GM19043 (cell line): Measurements from ENCODE around the gene FAM135A.
"Not testable (repeated sequence)": the region's sequence is repeated elsewhere in the genome, so short reads cannot be mapped to it uniquely, and the experiment has no call there.

Experiments
- ATAC-seq: cut with Tn5 transposase; IDR thresholded peaks from one replicate; pipeline ENCODE4 v1.9.1; 2021; ENCODE audit warnings: low read depth; ENCODE audit not compliant: unreplicated experiment

FAM135A gene

GRCh38 chr6:70530023-70530422 is 116.7 kb downstream of the FAM135A start:
- ATAC-seq: no peak

DNA sequence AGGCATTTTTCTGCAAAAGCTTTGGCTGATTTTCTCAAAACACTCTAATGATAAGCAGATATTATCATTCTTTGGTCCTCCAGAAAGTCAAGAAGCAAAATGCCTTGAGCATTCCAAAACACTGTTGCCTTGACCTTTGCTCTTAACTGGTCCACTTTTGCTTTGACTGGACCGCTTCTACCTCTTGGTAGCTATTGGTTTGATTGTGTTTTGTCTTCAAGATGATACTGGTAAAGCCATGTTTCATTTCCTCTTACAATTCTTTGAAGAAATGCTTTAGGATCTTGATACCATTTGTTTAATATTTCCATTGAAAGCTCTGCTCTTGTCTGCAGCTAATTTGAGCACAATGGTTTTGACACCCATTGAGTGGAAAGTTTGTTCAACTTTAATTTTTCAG is 117.8 kb downstream of the FAM135A start:
- ATAC-seq: no peak

DNA sequence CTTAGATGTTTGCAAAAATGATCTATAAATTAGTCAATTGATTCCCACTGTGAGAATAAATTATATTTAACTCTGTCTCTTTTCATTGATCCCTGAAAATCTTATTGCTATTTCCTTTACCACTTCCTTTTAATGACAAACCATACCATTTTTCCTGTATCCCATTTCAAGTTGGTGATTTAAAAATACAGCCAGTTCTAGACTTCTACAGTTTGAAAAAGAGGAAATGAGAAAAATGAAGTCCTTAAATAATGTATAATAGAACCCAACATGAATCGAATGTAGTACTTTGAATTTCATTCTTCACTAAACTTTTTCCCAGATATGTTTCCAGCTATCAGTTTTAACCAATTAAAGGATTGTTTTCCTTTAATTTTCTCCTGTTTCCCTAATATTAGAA is 124.0 kb downstream of the FAM135A start:
- no peak for ATAC-seq

DNA sequence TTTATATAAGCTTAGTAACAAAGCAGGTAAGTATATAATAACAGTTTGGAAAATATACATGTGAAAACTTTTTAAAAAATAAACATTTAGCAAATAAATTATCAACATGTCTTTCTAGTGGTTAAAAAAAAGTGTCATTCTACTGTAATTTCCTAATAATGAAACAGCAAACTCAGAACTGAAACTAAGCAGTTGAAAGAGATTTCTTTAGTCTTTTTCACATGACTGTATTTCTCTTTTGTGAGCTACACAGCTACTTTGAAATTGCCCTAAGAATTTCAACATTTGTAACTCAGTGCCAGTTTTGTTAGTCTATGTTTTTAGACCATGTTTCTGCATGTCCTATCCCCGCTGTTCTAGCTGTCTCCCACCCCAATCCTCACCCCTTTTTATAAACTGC is 125.1 kb downstream of the FAM135A start:
- peak; percentile 65 for ATAC-seq

GRCh38 chr6:70547313-70547712 is 134.0 kb downstream of the FAM135A start:
- no peak for ATAC-seq

DNA sequence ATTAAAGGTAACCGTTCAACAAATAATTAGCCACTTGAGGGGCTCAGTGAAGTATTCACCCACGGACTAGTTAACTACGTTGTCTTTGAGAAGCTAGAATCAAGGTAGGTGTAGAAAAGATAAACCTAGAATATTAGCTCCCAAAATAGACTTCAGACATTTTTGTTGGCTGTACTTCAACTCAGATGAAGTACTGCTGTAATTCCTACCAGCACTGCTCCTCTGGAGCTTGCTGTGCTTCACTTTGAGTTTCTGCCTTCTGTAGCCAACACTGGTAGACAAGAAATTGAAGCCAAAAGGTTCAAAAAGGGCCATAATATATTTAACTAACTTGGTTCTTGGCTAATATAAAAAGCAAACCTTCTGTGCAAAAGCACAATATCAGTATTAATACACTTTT is 134.6 kb downstream of the FAM135A start:
- ATAC-seq: no peak

DNA sequence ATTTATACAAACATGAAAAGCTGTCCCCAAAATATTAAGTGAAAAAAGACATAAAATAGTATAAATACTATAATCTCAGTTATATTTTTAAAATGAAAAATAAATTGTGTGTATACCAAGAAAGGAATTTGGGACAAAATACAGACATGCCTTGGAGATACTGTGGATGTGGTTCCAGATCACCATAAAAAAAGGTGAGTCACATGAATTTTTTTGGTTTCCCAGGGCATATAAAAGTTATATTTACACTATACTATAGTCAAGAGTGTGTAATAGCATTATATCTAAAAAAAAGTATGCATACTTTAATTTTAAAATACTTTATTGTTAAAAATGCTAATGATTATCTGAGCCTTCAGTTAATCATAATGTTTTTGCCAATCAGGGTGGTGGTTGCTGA is 136.0 kb downstream of the FAM135A start:
- ATAC-seq: no peak

DNA sequence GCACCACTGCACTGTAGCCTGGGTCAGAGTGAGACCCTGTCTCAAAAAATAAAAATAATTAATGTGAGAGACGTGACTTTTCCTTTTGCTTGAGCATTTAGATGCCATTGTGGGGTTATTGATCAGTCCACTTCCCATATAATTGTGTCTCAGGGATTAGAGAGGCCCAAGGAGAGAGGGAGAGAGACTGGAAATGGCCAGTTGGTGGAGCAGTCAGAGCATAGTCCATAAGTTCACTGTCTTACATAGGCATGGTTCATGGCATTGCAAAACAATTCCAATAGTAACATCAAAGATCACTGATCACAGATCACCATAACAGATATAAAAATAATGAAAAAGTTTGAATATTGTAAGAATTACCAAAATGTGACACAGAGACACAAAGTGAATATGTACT is 138.3 kb downstream of the FAM135A start:
- ATAC-seq: no peak

GRCh38 chr6:70552286-70552940 is 139.1 kb downstream of the FAM135A start:
- ATAC-seq: not testable (repeated sequence)

- no peak for ATAC-seq
Measured at GRCh38 chr6:70552974-70553373, 139.7 kb downstream of the FAM135A start.

DNA sequence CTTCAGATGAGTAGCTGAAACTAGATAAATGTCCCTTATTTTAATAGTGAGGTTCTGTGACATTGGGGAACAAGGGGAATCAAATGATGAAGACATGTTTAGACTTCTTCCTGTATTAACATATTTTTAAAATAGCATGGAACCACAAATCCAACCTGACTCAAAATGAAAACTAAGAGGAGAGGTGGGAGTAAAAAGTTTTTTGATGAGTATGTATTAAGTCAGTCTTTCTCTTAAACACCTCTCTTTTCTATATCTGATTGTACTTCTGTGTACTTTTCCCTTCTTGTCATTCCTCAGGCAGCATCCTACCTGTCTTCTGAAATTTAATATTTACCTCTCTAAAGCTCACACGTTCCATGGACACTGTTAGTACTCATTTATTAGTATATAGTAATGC is 144.7 kb downstream of the FAM135A start:
- ATAC-seq: no peak

- ATAC-seq: not testable (repeated sequence)
Measured at GRCh38 chr6:70562401-70562800, 149.1 kb downstream of the FAM135A start.

- ATAC-seq: no peak
Measured at GRCh38 chr6:70563530-70563929, 150.2 kb downstream of the FAM135A start.

DNA sequence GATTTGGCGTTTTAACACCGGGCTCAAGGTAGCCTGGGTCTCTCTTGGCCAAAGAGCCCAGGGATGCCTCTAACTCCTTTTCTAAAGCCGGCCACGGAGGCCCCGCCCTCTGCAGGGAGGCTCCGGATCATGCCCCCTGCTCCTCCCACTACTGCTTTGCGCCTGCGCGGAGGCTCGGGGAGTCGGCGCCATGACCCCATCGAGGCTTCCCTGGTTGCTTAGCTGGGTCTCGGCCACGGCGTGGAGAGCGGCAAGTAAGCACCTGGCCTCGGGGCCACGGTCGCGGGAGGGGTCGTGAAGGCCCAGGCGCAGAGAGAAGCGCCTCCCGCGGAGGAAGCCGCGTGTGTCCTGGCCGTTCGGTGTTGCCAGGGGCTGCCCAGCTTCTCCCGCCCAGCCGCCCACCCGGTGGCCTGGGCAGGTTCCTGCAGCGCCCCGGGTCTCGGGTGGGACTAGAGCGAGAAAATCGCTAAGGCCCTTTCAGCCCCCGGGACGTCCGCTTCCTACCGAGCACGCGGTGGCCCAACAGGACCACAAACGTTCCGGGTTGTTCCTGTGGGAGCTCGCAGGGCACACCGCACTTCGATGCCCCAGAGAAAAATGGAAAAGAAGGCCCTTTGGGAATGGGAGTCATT is 153.6 kb downstream of the FAM135A start, which contains the start of gene SDHAF4:
Gene SDHAF4, plus strand, starts transcription at position 180 of the 632 bp plus-strand sequence. Its CDS starts 11 bp downstream, at position 191.
- peak; percentile 97 for ATAC-seq

GRCh38 chr6:70574643-70575042 is 161.3 kb downstream of the FAM135A start:
- ATAC-seq: no peak

DNA sequence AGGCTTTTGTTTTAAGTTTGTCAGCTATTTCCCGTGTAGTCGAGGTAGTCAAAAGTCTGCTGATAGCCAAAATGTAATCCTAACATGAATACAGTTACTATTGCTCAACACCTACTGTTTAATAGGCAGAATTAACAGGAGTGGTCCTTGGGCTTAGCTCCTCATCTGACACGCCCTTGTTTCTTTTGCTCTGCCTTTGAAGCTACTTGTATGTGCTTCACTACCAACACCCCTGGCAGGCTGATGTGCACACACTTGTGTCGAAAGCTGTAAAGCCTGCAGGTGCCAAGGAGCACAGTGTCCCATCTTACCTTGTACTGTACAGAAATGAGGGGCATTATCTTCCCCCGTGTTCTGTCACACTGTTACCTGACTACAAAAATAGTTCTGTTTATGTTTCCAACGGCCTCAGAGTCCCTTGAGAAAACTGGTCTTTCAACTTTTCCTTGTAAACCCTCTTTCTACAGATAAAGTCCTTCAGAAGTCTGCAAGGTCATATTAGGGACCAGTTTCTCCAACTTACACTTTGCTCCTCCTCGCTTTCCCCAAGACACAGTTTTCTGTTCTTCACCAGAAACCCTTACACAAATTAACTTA is 162.7 kb downstream of the FAM135A start:
- ATAC-seq: no peak

GRCh38 chr6:70586114-70586513 is 172.8 kb downstream of the FAM135A start:
- peak; percentile 89 for ATAC-seq

- no peak for ATAC-seq
Measured at GRCh38 chr6:70590400-70590799, 177.1 kb downstream of the FAM135A start.

GRCh38 chr6:70592391-70593117 is 179.2 kb downstream of the FAM135A start:
- no peak for ATAC-seq

GRCh38 chr6:70593118-70593486 is 179.8 kb downstream of the FAM135A start:
- no peak for ATAC-seq

GRCh38 chr6:70599187-70599586 is 185.9 kb downstream of the FAM135A start:
- ATAC-seq: no peak
